ENCODE results near the gene PRRG4.

Gene PRRG4

GRCh38 chr11:32817852-32818183, 11.9 kb upstream of the PRRG4 start:
- WGBS = 89% methylated on average over 2 of the region's 3 CpGs
- Histone ChIP-seq H2BK15ac (ENCODE audit: low read depth, poor library complexity, severe bottlenecking) (no peak overlapping the region), H3K4ac (ENCODE audit: low read depth in 1 of 2, low read length in 2 of 2) (no peak overlapping the region), H3K18ac (ENCODE audit: low read depth in 1 of 2, low read length in 2 of 2) (no peak overlapping the region), H4K91ac (ENCODE audit: low read length) (no peak overlapping the region), H2BK5ac (ENCODE audit: low read depth, low read length, poor library complexity, severe bottlenecking) (no peak overlapping the region), H3K4me2 (ENCODE audit: low read length, poor library complexity, severe bottlenecking) (no peak overlapping the region), H3K79me1 (replicated peaks; ENCODE audit: low read length, poor library complexity, severe bottlenecking) (no peaks in the 10 kb centered on the region), H4K8ac (ENCODE audit: low read length) (no peak overlapping the region), H2BK120ac (ENCODE audit: low read depth, low read length) (no peak overlapping the region), H2AFZ (ENCODE audit: low read depth, low read length) (no peak overlapping the region), H2BK12ac (ENCODE audit: low read length in 2 of 2) (no peak overlapping the region), H3K23ac (ENCODE audit: low read length in 2 of 2) (no peak overlapping the region), H3K9ac (ENCODE audit: low read length) (peak overlapping the region; percentile 44), H3K4me1 (ENCODE audit: control insufficient read depth, insufficient read depth, low read depth, low read length) (no peaks in the 10 kb centered on the region), H3K27me3 (ENCODE audit: control insufficient read depth in 1 of 2, insufficient read depth in 1 of 2, low read length in 2 of 2) (peaks cover 0 to 3% of the 10 kb centered on the region in 2 experiments), H3K36me3 (ENCODE audit: control insufficient read depth in 1 of 2, insufficient read depth in 2 of 2, low read depth in 1 of 2, low read length in 2 of 2) (no peaks in the 10 kb centered on the region), H3K27ac (ENCODE audit: low read length, poor library complexity, severe bottlenecking) (no peak overlapping the region), H3K4me3 (ENCODE audit: insufficient read depth in 1 of 2, low read depth in 1 of 2, low read length in 2 of 2) (no peak overlapping the region), H3K14ac (ENCODE audit: low read length in 2 of 2) (no peak overlapping the region), H2AK5ac (ENCODE audit: low read length, severe bottlenecking) (no peak overlapping the region), H3K9me3 (ENCODE audit: control insufficient read depth, low read length) (no peaks in the 10 kb centered on the region)
- DNase-seq = no peak

- Histone ChIP-seq H3K14ac (ENCODE audit: low read length in 2 of 2) (no peak overlapping the region), H2AFZ (ENCODE audit: low read depth, low read length) (no peak overlapping the region)
- no peak for DNase-seq
Measured at GRCh38 chr11:32819187-32819586, 10.5 kb upstream of the PRRG4 start.

GRCh38 chr11:32820497-32820896, 9.2 kb upstream of the PRRG4 start:
- no peak overlapping the region for H2BK120ac ChIP-seq (ENCODE audit: low read depth, low read length)
- H2BK12ac ChIP-seq (ENCODE audit: low read length in 2 of 2) = no peak overlapping the region
- H3K27ac ChIP-seq (ENCODE audit: low read length, poor library complexity, severe bottlenecking) = no peak overlapping the region
- no peak overlapping the region for H3K23ac ChIP-seq (ENCODE audit: low read length in 2 of 2)
- H2BK5ac ChIP-seq (ENCODE audit: low read depth, low read length, poor library complexity, severe bottlenecking) = no peak overlapping the region
- no peak overlapping the region for H2BK15ac ChIP-seq (ENCODE audit: low read depth, poor library complexity, severe bottlenecking)
- no peak overlapping the region for H3K4me3 ChIP-seq (ENCODE audit: insufficient read depth in 1 of 2, low read depth in 1 of 2, low read length in 2 of 2)
- no peak for DNase-seq
- H4K8ac ChIP-seq (ENCODE audit: low read length) = no peak overlapping the region
- peaks cover 0 to 3% of the 10 kb centered on the region in 2 experiments for H3K27me3 ChIP-seq (ENCODE audit: control insufficient read depth in 1 of 2, insufficient read depth in 1 of 2, low read length in 2 of 2)
- no peak overlapping the region for H2AK5ac ChIP-seq (ENCODE audit: low read length, severe bottlenecking)
- H2AFZ ChIP-seq (ENCODE audit: low read depth, low read length) = no peak overlapping the region
- no peaks in the 10 kb centered on the region for H3K9me3 ChIP-seq (ENCODE audit: control insufficient read depth, low read length)
- no peak overlapping the region for H3K14ac ChIP-seq (ENCODE audit: low read length in 2 of 2)
- no peaks in the 10 kb centered on the region for H3K4me1 ChIP-seq (ENCODE audit: control insufficient read depth, insufficient read depth, low read depth, low read length)
- no peak overlapping the region for H3K4ac ChIP-seq (ENCODE audit: low read depth in 1 of 2, low read length in 2 of 2)
- no peaks in the 10 kb centered on the region for H3K79me1 ChIP-seq (replicated peaks; ENCODE audit: low read length, poor library complexity, severe bottlenecking)
- no peak overlapping the region for H4K91ac ChIP-seq (ENCODE audit: low read length)
- no peaks in the 10 kb centered on the region for H3K36me3 ChIP-seq (ENCODE audit: control insufficient read depth in 1 of 2, insufficient read depth in 2 of 2, low read depth in 1 of 2, low read length in 2 of 2)
- no peak overlapping the region for H3K4me2 ChIP-seq (ENCODE audit: low read length, poor library complexity, severe bottlenecking)
- no peak overlapping the region for H3K18ac ChIP-seq (ENCODE audit: low read depth in 1 of 2, low read length in 2 of 2)
- H3K9ac ChIP-seq (ENCODE audit: low read length) = no peak overlapping the region

More at GRCh38 chr11:32819187-32819586, 10.5 kb upstream of the PRRG4 start:
- Histone ChIP-seq H3K18ac (ENCODE audit: low read depth in 1 of 2, low read length in 2 of 2) (no peak overlapping the region), H3K9me3 (ENCODE audit: control insufficient read depth, low read length) (no peaks in the 10 kb centered on the region), H3K36me3 (ENCODE audit: control insufficient read depth in 1 of 2, insufficient read depth in 2 of 2, low read depth in 1 of 2, low read length in 2 of 2) (no peaks in the 10 kb centered on the region), H2BK15ac (ENCODE audit: low read depth, poor library complexity, severe bottlenecking) (no peak overlapping the region), H3K23ac (ENCODE audit: low read length in 2 of 2) (no peak overlapping the region), H3K4ac (ENCODE audit: low read depth in 1 of 2, low read length in 2 of 2) (no peak overlapping the region), H2BK5ac (ENCODE audit: low read depth, low read length, poor library complexity, severe bottlenecking) (no peak overlapping the region), H3K4me1 (ENCODE audit: control insufficient read depth, insufficient read depth, low read depth, low read length) (no peaks in the 10 kb centered on the region), H3K27ac (ENCODE audit: low read length, poor library complexity, severe bottlenecking) (no peak overlapping the region), H3K79me1 (replicated peaks; ENCODE audit: low read length, poor library complexity, severe bottlenecking) (no peaks in the 10 kb centered on the region), H2AK5ac (ENCODE audit: low read length, severe bottlenecking) (no peak overlapping the region), H2BK120ac (ENCODE audit: low read depth, low read length) (no peak overlapping the region), H4K8ac (ENCODE audit: low read length) (no peak overlapping the region), H3K4me3 (ENCODE audit: insufficient read depth in 1 of 2, low read depth in 1 of 2, low read length in 2 of 2) (no peak overlapping the region), H3K4me2 (ENCODE audit: low read length, poor library complexity, severe bottlenecking) (no peak overlapping the region), H2BK12ac (ENCODE audit: low read length in 2 of 2) (no peak overlapping the region), H4K91ac (ENCODE audit: low read length) (no peak overlapping the region), H3K9ac (ENCODE audit: low read length) (no peak overlapping the region), H3K27me3 (ENCODE audit: control insufficient read depth in 1 of 2, insufficient read depth in 1 of 2, low read length in 2 of 2) (peaks cover 0 to 3% of the 10 kb centered on the region in 2 experiments)
- WGBS = 80% methylated on average over 1 of the region's 2 CpGs

GRCh38 chr11:32821517-32821916, 8.2 kb upstream of the PRRG4 start:
- no peaks in the 10 kb centered on the region for H3K9me3 ChIP-seq (ENCODE audit: control insufficient read depth, low read length)
- no peak overlapping the region for H3K14ac ChIP-seq (ENCODE audit: low read length in 2 of 2)
- H3K27ac ChIP-seq (ENCODE audit: low read length, poor library complexity, severe bottlenecking) = no peak overlapping the region
- H3K23ac ChIP-seq (ENCODE audit: low read length in 2 of 2) = no peak overlapping the region
- no peak overlapping the region for H3K4me3 ChIP-seq (ENCODE audit: insufficient read depth in 1 of 2, low read depth in 1 of 2, low read length in 2 of 2)
- no peak overlapping the region for H4K91ac ChIP-seq (ENCODE audit: low read length)
- H2AFZ ChIP-seq (ENCODE audit: low read depth, low read length) = no peak overlapping the region
- H2BK15ac ChIP-seq (ENCODE audit: low read depth, poor library complexity, severe bottlenecking) = no peak overlapping the region
- no peak overlapping the region for H2AK5ac ChIP-seq (ENCODE audit: low read length, severe bottlenecking)
- H3K27me3 ChIP-seq (ENCODE audit: control insufficient read depth in 1 of 2, insufficient read depth in 1 of 2, low read length in 2 of 2) = peaks cover 0 to 3% of the 10 kb centered on the region in 2 experiments
- H4K8ac ChIP-seq (ENCODE audit: low read length) = no peak overlapping the region
- no peaks in the 10 kb centered on the region for H3K4me1 ChIP-seq (ENCODE audit: control insufficient read depth, insufficient read depth, low read depth, low read length)
- no peak overlapping the region for H3K18ac ChIP-seq (ENCODE audit: low read depth in 1 of 2, low read length in 2 of 2)
- no peaks in the 10 kb centered on the region for H3K79me1 ChIP-seq (replicated peaks; ENCODE audit: low read length, poor library complexity, severe bottlenecking)
- H3K9ac ChIP-seq (ENCODE audit: low read length) = no peak overlapping the region
- no peak overlapping the region for H2BK120ac ChIP-seq (ENCODE audit: low read depth, low read length)
- H2BK12ac ChIP-seq (ENCODE audit: low read length in 2 of 2) = no peak overlapping the region
- no peaks in the 10 kb centered on the region for H3K36me3 ChIP-seq (ENCODE audit: control insufficient read depth in 1 of 2, insufficient read depth in 2 of 2, low read depth in 1 of 2, low read length in 2 of 2)
- no peak overlapping the region for H3K4ac ChIP-seq (ENCODE audit: low read depth in 1 of 2, low read length in 2 of 2)
- no peak overlapping the region for H3K4me2 ChIP-seq (ENCODE audit: low read length, poor library complexity, severe bottlenecking)
- H2BK5ac ChIP-seq (ENCODE audit: low read depth, low read length, poor library complexity, severe bottlenecking) = no peak overlapping the region
- DNase-seq = no peak
